BLaER1 treated with 17β-estradiol and CSF1 and Interleukin-3, amounts not matched to agents 10 nM and 100 nM (cell line): Measurements from ENCODE around the gene GXYLT2.
"Not testable (repeated sequence)": the region's sequence is repeated elsewhere in the genome, so short reads cannot be mapped to it uniquely, and the experiment has no call there.

Experiments used
- H3K27ac ChIP-seq, 11 experiments: shearing (Covaris generic); formaldehyde crosslinking; 2 replicates each; pipeline ENCODE4 v1.8.1; 2022
- H3K27me3 ChIP-seq, 11 experiments: shearing (Covaris generic); formaldehyde crosslinking; 2 replicates each; pipeline ENCODE4 v1.8.1; 2022
- H3K36me3 ChIP-seq, 11 experiments: shearing (Covaris generic); formaldehyde crosslinking; 2 replicates each; pipeline ENCODE4 v1.8.1; 2022
- H3K4me1 ChIP-seq, 10 experiments: shearing (Covaris generic); formaldehyde crosslinking; 2 replicates each; pipeline ENCODE4 v1.8.1; 2022
- H3K4me2 ChIP-seq, 11 experiments: shearing (Covaris generic); formaldehyde crosslinking; 2 replicates each; pipeline ENCODE4 v1.8.1; 2022
- H3K4me3 ChIP-seq, 10 experiments: shearing (Covaris generic); formaldehyde crosslinking; 2 replicates each; pipeline ENCODE4 v1.8.1; 2022
- H3K9ac ChIP-seq, 11 experiments: shearing (Covaris generic); formaldehyde crosslinking; 2 replicates each; pipeline ENCODE4 v1.8.1; 2022
- H3K9me3 ChIP-seq, 11 experiments: shearing (Covaris generic); formaldehyde crosslinking; replicated peaks in 1 of 11; 2 replicates each; pipeline ENCODE4 v1.8.1; 2022
- H4K20me1 ChIP-seq, 11 experiments: shearing (Covaris generic); formaldehyde crosslinking; 2 replicates each; pipeline ENCODE4 v1.8.1; 2022
- Cebpa-rat ChIP-seq, 11 experiments: shearing (Covaris generic); IDR thresholded peaks; 2 replicates each; pipeline ENCODE4 v1.8.1; 2022

Gene GXYLT2

DNA sequence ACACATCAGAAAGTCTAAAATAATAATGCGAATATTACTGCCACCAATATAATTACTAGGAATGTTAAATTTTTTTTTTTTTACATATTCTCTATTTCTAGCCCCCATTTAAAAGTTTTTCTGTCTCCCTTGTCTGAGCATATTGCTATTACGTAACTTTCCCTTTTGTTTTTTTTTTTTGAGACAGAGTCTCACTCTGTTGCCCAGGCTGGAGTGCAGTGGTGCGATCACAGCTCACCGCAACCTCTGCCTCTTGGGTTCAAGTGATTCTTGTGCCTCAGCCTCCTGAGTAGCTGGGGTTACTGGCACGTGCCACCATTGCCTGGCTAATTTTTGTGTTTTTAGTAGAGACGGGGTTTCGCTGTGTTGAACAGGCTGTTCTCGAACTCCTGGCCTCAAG is 115.2 kb downstream of the GXYLT2 start:
- H3K27ac ChIP-seq, H3K9me3 ChIP-seq, H3K27me3 ChIP-seq, H3K9ac ChIP-seq, H3K4me3 ChIP-seq: not testable (repeated sequence)
- Histone ChIP-seq H4K20me1 (peaks cover 97 to 100% (median 99%) of the 10 kb centered on the region in 11 experiments; a peak in 21 of 22 replicates), H3K36me3 (peaks cover 93 to 99% (median 97%) of the 10 kb centered on the region in 11 experiments), H3K4me2 (peak overlapping the region in 3 of 11 experiments; percentile 3 to 23 (median 8); a peak in 3 of 22 replicates), H3K4me1 (peaks cover 36 to 58% (median 45%) of the 10 kb centered on the region in 10 experiments)
- peak in 1 of 11 experiments; percentile 52; a peak in 2 of 22 replicates for TF ChIP-seq Cebpa-rat (IDR thresholded peaks at IDR 0.05)

DNA sequence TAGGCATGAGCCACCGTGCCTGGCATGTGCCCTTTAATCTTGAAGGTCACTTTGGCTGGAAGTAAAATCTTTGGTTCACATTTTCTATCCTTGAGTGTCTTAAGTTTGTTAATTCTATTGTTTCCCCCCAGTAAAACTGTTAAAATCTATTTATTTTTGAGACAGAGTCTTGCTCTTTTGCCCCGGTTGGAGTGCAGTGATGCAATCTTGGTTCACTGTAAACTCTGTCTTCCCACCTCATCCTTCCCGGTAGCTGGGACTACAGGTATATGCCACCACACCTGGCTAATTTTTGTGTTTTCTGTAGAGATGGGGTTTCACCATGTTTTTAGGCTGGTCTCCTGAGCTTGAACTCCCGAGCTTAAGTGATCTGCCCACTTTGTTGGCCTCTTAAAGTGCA is 116.5 kb downstream of the GXYLT2 start:
- Histone ChIP-seq H3K4me3 (no peak overlapping the region), H3K27me3 (no peaks in the 10 kb centered on the region), H3K9ac (no peak overlapping the region), H4K20me1 (peaks cover 97 to 100% (median 99%) of the 10 kb centered on the region in 11 experiments; a peak in 21 of 22 replicates), H3K9me3 (no peaks in the 10 kb centered on the region; a peak in 1 of 22 replicates), H3K4me2 (no peak overlapping the region), H3K27ac (no peak overlapping the region), H3K36me3 (peaks cover 94 to 98% (median 97%) of the 10 kb centered on the region in 11 experiments), H3K4me1 (peaks cover 24 to 46% (median 33%) of the 10 kb centered on the region in 10 experiments)
- no peak for TF ChIP-seq Cebpa-rat (IDR thresholded peaks at IDR 0.05)

DNA sequence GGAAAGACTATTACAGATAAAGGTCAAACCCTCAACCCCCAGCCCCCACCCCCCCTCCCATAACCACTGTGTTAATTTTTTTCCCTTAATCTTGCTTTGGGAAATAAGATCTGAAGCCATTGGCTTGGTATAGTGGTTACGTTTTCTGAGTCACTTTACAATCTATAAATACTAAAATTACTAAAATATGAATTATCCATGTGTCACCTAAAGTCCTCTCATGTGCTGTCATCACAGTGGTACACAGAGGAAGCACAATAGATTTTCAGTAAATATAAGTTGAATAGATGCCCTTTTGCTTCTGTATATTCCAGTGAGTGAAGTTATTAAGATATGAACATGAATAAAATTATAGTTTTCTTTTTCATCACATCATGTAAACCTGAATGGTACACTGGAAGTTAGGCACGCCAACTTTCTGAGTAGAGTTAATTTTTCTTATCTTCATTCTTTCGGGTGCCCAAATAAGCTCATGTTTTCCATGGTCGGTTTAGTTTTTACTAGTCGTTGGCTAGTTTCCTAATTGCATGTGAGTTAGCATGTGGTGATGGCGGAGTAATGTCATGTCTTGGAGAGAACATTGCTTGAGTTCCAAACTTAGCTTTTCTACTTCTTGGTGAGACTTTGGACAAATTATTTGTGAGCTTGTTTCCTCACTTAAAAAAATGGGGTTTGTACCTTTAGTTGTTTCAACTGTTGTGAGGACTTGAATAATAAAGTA is 120.3 kb downstream of the GXYLT2 start:
- Histone ChIP-seq H3K4me3 (no peak overlapping the region), H3K36me3 (peaks cover 91 to 98% (median 95%) of the 10 kb centered on the region in 11 experiments), H3K4me2 (no peak overlapping the region), H3K9ac (no peak overlapping the region), H3K27ac (no peak overlapping the region), H3K4me1 (peaks cover 0 to 22% (median 6%) of the 10 kb centered on the region in 10 experiments; a peak in 10 of 20 replicates), H4K20me1 (peaks cover 98 to 100% (median 99%) of the 10 kb centered on the region in 11 experiments; a peak in 21 of 22 replicates), H3K27me3 (no peaks in the 10 kb centered on the region), H3K9me3 (peaks cover 0 to 4% (median 0%) of the 10 kb centered on the region in 11 experiments; a peak in 2 of 22 replicates)
- TF ChIP-seq Cebpa-rat (IDR thresholded peaks at IDR 0.05), result no peak

DNA sequence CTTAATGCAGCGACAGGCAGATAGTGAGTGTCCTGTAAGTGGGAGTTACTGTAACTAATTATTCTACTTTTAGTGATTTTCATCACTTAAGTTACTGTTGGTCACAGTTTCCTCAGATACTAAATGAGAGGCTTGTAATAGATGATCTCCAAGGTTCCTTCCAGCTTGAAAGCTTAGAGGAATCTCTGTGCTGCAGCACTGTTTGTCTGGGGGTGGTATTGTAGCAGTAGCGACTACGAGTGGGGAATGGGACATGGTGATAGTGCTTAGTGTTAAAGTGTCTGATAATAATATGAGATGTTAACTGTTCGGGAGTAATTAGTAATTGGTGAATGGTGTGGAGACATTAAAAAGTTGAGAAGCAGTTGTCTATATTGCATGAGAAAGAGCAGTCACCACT is 121.2 kb downstream of the GXYLT2 start:
- H3K4me2 ChIP-seq, result no peak overlapping the region
- H3K9ac ChIP-seq, result no peak overlapping the region
- no peaks in the 10 kb centered on the region for H3K27me3 ChIP-seq
- H4K20me1 ChIP-seq, result peaks cover 98 to 100% (median 99%) of the 10 kb centered on the region in 11 experiments; a peak in 21 of 22 replicates
- no peak overlapping the region for H3K27ac ChIP-seq
- H3K4me1 ChIP-seq, result peaks cover 0 to 22% (median 5%) of the 10 kb centered on the region in 10 experiments; a peak in 9 of 20 replicates
- H3K36me3 ChIP-seq, result peaks cover 88 to 98% (median 94%) of the 10 kb centered on the region in 11 experiments
- peaks cover 0 to 4% (median 0%) of the 10 kb centered on the region in 11 experiments; a peak in 2 of 22 replicates for H3K9me3 ChIP-seq
- no peak overlapping the region for H3K4me3 ChIP-seq
- no peak for TF ChIP-seq Cebpa-rat (IDR thresholded peaks at IDR 0.05)

- H4K20me1 ChIP-seq, result peaks cover 98 to 100% (median 99%) of the 10 kb centered on the region in 11 experiments; a peak in 21 of 22 replicates
- H3K27ac ChIP-seq, result no peak overlapping the region
- peaks cover 86 to 98% (median 94%) of the 10 kb centered on the region in 11 experiments for H3K36me3 ChIP-seq
- peaks cover 0 to 22% (median 5%) of the 10 kb centered on the region in 10 experiments; a peak in 9 of 20 replicates for H3K4me1 ChIP-seq
- H3K27me3 ChIP-seq, result no peaks in the 10 kb centered on the region
- peaks cover 0 to 4% (median 0%) of the 10 kb centered on the region in 11 experiments; a peak in 2 of 22 replicates for H3K9me3 ChIP-seq
- H3K4me2 ChIP-seq, result no peak overlapping the region
- no peak for TF ChIP-seq Cebpa-rat (IDR thresholded peaks at IDR 0.05)
- no peak overlapping the region for H3K9ac ChIP-seq
- H3K4me3 ChIP-seq, result no peak overlapping the region
Observed at GRCh38 chr3:73009750-73010149, 121.9 kb downstream of the GXYLT2 start.

DNA sequence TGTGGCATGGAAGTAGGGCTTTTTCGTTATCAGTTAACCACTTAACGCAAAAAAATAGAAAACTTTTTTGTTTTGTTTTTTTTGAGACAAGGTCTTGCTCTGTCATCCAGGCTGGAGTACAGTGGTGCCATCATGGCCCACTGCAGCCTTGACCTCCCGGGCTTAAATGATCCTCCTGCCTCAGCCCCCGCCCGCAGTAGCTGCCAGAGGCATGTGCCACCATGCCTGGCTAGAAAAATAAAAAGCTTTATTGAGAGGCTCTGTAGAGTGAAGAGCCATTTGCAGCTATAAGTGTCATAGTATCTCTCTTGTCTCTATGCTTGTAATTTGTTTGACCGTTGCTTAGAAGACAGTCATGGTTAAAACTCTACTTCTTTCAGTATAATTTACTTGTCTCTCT is 122.3 kb downstream of the GXYLT2 start:
- no peak overlapping the region for H3K4me2 ChIP-seq
- no peak overlapping the region for H3K27ac ChIP-seq
- H4K20me1 ChIP-seq, result peaks cover 98 to 100% (median 99%) of the 10 kb centered on the region in 11 experiments; a peak in 21 of 22 replicates
- no peak overlapping the region for H3K4me3 ChIP-seq
- H3K9me3 ChIP-seq, result peaks cover 0 to 4% (median 0%) of the 10 kb centered on the region in 11 experiments; a peak in 2 of 22 replicates
- H3K36me3 ChIP-seq, result peaks cover 86 to 98% (median 94%) of the 10 kb centered on the region in 11 experiments
- peaks cover 0 to 22% (median 5%) of the 10 kb centered on the region in 10 experiments; a peak in 9 of 20 replicates for H3K4me1 ChIP-seq
- H3K27me3 ChIP-seq, result no peaks in the 10 kb centered on the region
- no peak for TF ChIP-seq Cebpa-rat (IDR thresholded peaks at IDR 0.05)
- no peak overlapping the region for H3K9ac ChIP-seq

DNA sequence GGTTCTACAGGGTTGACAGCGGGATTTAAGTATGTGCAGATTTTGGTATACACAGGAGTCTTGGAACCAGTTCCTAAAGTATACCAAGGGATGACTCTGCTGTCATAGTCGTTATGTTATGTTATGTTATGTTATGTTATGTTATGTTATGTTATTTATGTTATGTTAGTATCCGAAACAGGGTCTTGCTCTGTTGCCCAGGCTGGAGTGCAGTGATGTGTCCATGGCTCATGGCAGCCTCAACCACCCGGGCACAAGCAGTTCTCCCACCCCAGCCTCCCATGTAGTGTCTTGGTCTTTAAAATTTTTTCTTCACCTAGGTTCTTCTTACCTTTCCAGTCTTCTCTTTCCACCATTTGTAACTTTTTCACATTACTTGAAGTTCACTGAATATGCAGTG is 130.5 kb downstream of the GXYLT2 start:
- Histone ChIP-seq H3K36me3 (peaks cover 42 to 94% (median 79%) of the 10 kb centered on the region in 11 experiments), H3K4me2 (no peak overlapping the region), H4K20me1 (peaks cover 99 to 100% (median 100%) of the 10 kb centered on the region in 11 experiments; a peak in 20 of 22 replicates), H3K9ac (no peak overlapping the region), H3K27me3 (no peaks in the 10 kb centered on the region), H3K9me3 (no peaks in the 10 kb centered on the region), H3K4me3 (no peak overlapping the region), H3K27ac (no peak overlapping the region), H3K4me1 (peaks cover 0 to 12% (median 0%) of the 10 kb centered on the region in 10 experiments; a peak in 3 of 20 replicates)
- no peak for TF ChIP-seq Cebpa-rat (IDR thresholded peaks at IDR 0.05)

- Histone ChIP-seq H4K20me1 (peaks cover 95 to 100% (median 99%) of the 10 kb centered on the region in 11 experiments; a peak in 20 of 22 replicates), H3K27me3 (no peaks in the 10 kb centered on the region)
Observed at GRCh38 chr3:73018790-73019441, 131.1 kb downstream of the GXYLT2 start.

More at GRCh38 chr3:73018790-73019441, 131.1 kb downstream of the GXYLT2 start:
- Histone ChIP-seq H3K36me3 (peaks cover 42 to 91% (median 74%) of the 10 kb centered on the region in 11 experiments), H3K9ac (no peak overlapping the region), H3K4me2 (no peak overlapping the region), H3K9me3 (no peaks in the 10 kb centered on the region), H3K4me3 (no peak overlapping the region), H3K27ac (no peak overlapping the region), H3K4me1 (peaks cover 0 to 13% (median 0%) of the 10 kb centered on the region in 10 experiments; a peak in 3 of 20 replicates)
- no peak for TF ChIP-seq Cebpa-rat (IDR thresholded peaks at IDR 0.05)
